Activated T-cell treated with anti-CD3 and anti-CD28 coated beads, Interleukin-2, amount 50 U/mL, for 72 hours (primary cell): ENCODE results near the gene PNMA5. TPM values are rescaled to one million over a fixed set of nuclear protein-coding genes. Genes with fewer than 3 reads are reported as not detected.
A peak's percentile ranks its signal among the peaks of the same experiment; 100 is the strongest.

Experiments
- ATAC-seq, 2 donors: fragments of 150-1000 bp; cut with Tn5 transposase; replicated peaks in 1 of 2; 2 replicates each; pipeline ENCODE4 v1.10.0; 2021; ENCODE audit warnings: moderate library complexity in 2 of 2, mild to moderate bottlenecking in 1 of 2
- DNase-seq, 2 donors: peaks; one replicate each; pipeline ENCODE4 v3.0.0; 2021 to 2022; ENCODE audit warnings: mixed read lengths in 1 of 2
- H3K27ac Mint-ChIP-seq: one replicate; pipeline ENCODE4 v1.8.0; 2022; ENCODE audit warnings: mild to moderate bottlenecking, moderate library complexity, mixed read lengths
- H3K27me3 Mint-ChIP-seq: one replicate; pipeline ENCODE4 v1.8.0; 2022; ENCODE audit warnings: low read depth, mixed read lengths
- H3K36me3 Mint-ChIP-seq, 2 donors: one replicate each; pipeline ENCODE4 v1.8.0; 2022; ENCODE audit warnings: mixed read lengths in 2 of 2, mild to moderate bottlenecking in 1 of 2; ENCODE audit not compliant: insufficient read depth in 2 of 2
- H3K4me1 Mint-ChIP-seq: one replicate; pipeline ENCODE4 v1.8.0; 2022; ENCODE audit warnings: low read depth, mixed read lengths
- H3K4me3 Mint-ChIP-seq, 2 donors: one replicate each; pipeline ENCODE4 v1.8.0; 2022; ENCODE audit warnings: mild to moderate bottlenecking in 2 of 2, mixed read lengths in 2 of 2, moderate library complexity in 2 of 2
- H3K9me3 Mint-ChIP-seq, 2 donors: one replicate each; pipeline ENCODE4 v1.8.0; 2022; ENCODE audit warnings: mixed read lengths in 2 of 2
- total RNA-seq, 2 donors: library from RNA; stranded (reverse); gene quantifications; one replicate each; pipeline ENCODE4 v1.2.3, GENCODE V29; 2022

Gene PNMA5
- total RNA-seq, 2 donors from 2014 or later: 0.16 TPM; not detected in 1

GRCh38 chrX:152946681-152947080 lies 47.2 kb downstream of the PNMA5 start:
- Mint-ChIP-seq H3K9me3 (no peaks in the 10 kb centered on the region), H3K4me3 (no peak overlapping the region), H3K27ac (no peak overlapping the region), H3K27me3 (peaks cover 26% of the 10 kb centered on the region), H3K36me3 (no peaks in the 10 kb centered on the region), H3K4me1 (peaks cover 8% of the 10 kb centered on the region)
- DNase-seq (no peak), ATAC-seq (no peak)

- no peaks in the 10 kb centered on the region for H3K9me3 Mint-ChIP-seq
- H3K4me3 Mint-ChIP-seq: no peak overlapping the region
- no peaks in the 10 kb centered on the region for H3K36me3 Mint-ChIP-seq
- ATAC-seq: no peak
- DNase-seq: no peak
- peaks cover 26% of the 10 kb centered on the region for H3K27me3 Mint-ChIP-seq
- H3K27ac Mint-ChIP-seq: no peak overlapping the region
- H3K4me1 Mint-ChIP-seq: peaks cover 18% of the 10 kb centered on the region
Measured at GRCh38 chrX:152945021-152945979, 48.6 kb downstream of the PNMA5 start.

GRCh38 chrX:152943826-152944225 lies 50.1 kb downstream of the PNMA5 start:
- H3K27ac Mint-ChIP-seq: no peak overlapping the region
- H3K4me3 Mint-ChIP-seq: no peak overlapping the region
- peaks cover 30% of the 10 kb centered on the region for H3K27me3 Mint-ChIP-seq
- H3K4me1 Mint-ChIP-seq: peaks cover 18% of the 10 kb centered on the region
- no peak for ATAC-seq
- DNase-seq: no peak
- H3K9me3 Mint-ChIP-seq: no peaks in the 10 kb centered on the region
- no peaks in the 10 kb centered on the region for H3K36me3 Mint-ChIP-seq

- H3K27me3 Mint-ChIP-seq: peaks cover 35% of the 10 kb centered on the region
Measured at GRCh38 chrX:152942077-152942442, 51.9 kb downstream of the PNMA5 start.

GRCh38 chrX:152941328-152942076 lies 52.4 kb downstream of the PNMA5 start:
- peaks cover 31% of the 10 kb centered on the region for H3K27me3 Mint-ChIP-seq
- H3K9me3 Mint-ChIP-seq: no peaks in the 10 kb centered on the region
- peak overlapping the region; percentile 88 to 91 for H3K4me3 Mint-ChIP-seq
- H3K36me3 Mint-ChIP-seq: no peaks in the 10 kb centered on the region
- peak overlapping the region; percentile 85 for H3K27ac Mint-ChIP-seq
- peaks cover 18% of the 10 kb centered on the region for H3K4me1 Mint-ChIP-seq
- DNase-seq: peak; percentile 89 to 91
- peak; percentile 93 to 95 for ATAC-seq

More at GRCh38 chrX:152942077-152942442, 51.9 kb downstream of the PNMA5 start:
- H3K4me3 Mint-ChIP-seq: peak overlapping the region; percentile 88 to 91
- no peak for DNase-seq
- H3K27ac Mint-ChIP-seq: no peak overlapping the region
- no peaks in the 10 kb centered on the region for H3K9me3 Mint-ChIP-seq
- H3K4me1 Mint-ChIP-seq: peaks cover 18% of the 10 kb centered on the region
- ATAC-seq: no peak
- H3K36me3 Mint-ChIP-seq: no peaks in the 10 kb centered on the region

Other genes with a start within 250 kb of the PNMA5 start
- gene MAGEA2, start 240.3 kb downstream of the PNMA5 start, total RNA-seq: not detected
- 1 to 10 TPM; 1.3 to 5.3 TPM for gene CSAG3, start 234.9 kb downstream of the PNMA5 start, total RNA-seq
- not detected for gene MAGEA6, start 224.4 kb downstream of the PNMA5 start, total RNA-seq
- gene CETN2, start 163.4 kb downstream of the PNMA5 start, total RNA-seq: 1 to 10 TPM; 4.6 to 6.2 TPM
- 10 to 100 TPM; 10.8 to 13.9 TPM for gene NSDHL, start 163.1 kb downstream of the PNMA5 start, total RNA-seq
- 1 to 10 TPM; 3.8 to 5.2 TPM for gene ZNF185, start 96.0 kb downstream of the PNMA5 start, total RNA-seq
- 1 to 10 TPM; 1.3 to 2.2 TPM for gene PNMA3, start 62.4 kb upstream of the PNMA5 start, total RNA-seq
- under 1 TPM; 0.49 to 0.60 TPM for gene PNMA6A, start 78.3 kb upstream of the PNMA5 start, total RNA-seq
- gene MAGEA1, start 185.2 kb upstream of the PNMA5 start, total RNA-seq: not detected